ENCODE results near the gene SEMA3E. TPM values are rescaled to one million over a fixed set of nuclear protein-coding genes. Genes with fewer than 3 reads are reported as not detected.

The SEMA3E gene
- total and polyA plus RNA-seq, 2 experiments from 2014 or later, result 0.32 to 0.35 TPM

DNA sequence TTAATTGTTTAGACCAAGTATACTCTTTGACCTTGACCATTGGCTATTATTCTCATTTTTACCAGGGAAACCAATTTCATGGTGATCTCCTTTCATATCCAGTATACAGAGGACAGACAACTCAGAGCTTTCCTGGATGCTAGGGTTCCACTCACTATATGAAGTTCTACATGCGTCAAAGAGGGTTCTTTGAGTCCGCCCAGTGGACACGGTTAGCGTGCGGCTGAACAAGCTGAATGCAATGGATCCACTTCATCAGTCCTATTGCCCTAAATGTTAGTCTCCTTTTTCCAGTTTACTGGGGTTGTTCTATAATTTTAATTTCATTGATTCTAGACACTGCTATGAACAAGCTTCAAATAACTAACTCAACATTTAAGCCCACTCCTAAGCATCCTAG is 323.9 kb downstream of the SEMA3E start:
- 73 to 78% methylated on average over 5 of the region's 5 CpGs for WGBS, 2 experiments (ENCODE audit: low coverage in 1 of 2, low lambda C conversion rate in 2 of 2, missing lambda C conversion rate in 2 of 2)
- in situ Hi-C loops (cut with MboI), result no loop called here
- no peaks in the 10 kb centered on the region for H3K9me2 ChIP-seq (ENCODE audit: insufficient read depth)
- no peak overlapping the region for H2AFZ ChIP-seq
- no peak overlapping the region for H3K4me2 ChIP-seq (ENCODE audit: unreplicated experiment)
- H3K9me3 ChIP-seq (ENCODE audit: low read depth), result no peaks in the 10 kb centered on the region
- H3K9ac ChIP-seq, result no peak overlapping the region
- no peaks in the 10 kb centered on the region for H4K20me1 ChIP-seq (ENCODE audit: insufficient read depth)
- no peak overlapping the region for H3K4me3 ChIP-seq
- DNase-seq, result no peak
- no peaks in the 10 kb centered on the region for H3K79me2 ChIP-seq (ENCODE audit: insufficient read depth)
- TF ChIP-seq EZH2phosphoT487 (IDR thresholded peaks at IDR 0.05; ENCODE audit: insufficient read depth, low read depth), result no peak
- TF ChIP-seq EZH2 (IDR thresholded peaks at IDR 0.05; ENCODE audit: insufficient read depth, poor library complexity, severe bottlenecking), result no peak
- H3K36me3 ChIP-seq (ENCODE audit: low read depth), result no peaks in the 10 kb centered on the region
- no peaks in the 10 kb centered on the region for H3F3A ChIP-seq (ENCODE audit: insufficient read depth)
- H3K4me1 ChIP-seq (ENCODE audit: insufficient read depth), result no peaks in the 10 kb centered on the region
- no peak overlapping the region for H3K27ac ChIP-seq
- H3K27me3 ChIP-seq (replicated peaks; ENCODE audit: insufficient read depth), result no peaks in the 10 kb centered on the region

DNA sequence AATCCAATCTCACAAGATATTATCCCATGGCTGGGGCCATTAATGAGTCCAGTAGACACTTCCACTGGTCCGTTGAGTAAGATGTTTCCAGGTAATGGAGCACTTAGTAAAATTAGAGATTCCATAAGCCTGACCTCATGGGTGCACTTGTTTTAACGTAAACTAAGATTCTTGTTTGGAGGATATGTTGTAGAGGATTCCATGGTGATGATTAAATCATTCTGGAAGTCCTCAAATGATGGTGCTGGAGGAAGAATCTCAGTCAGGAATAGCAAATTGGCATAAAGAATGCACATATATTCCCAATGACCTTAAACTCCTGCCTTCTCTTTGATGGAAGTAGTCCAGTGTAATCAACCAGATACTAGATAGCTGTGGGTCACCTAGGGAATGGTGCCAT is 324.3 kb downstream of the SEMA3E start:
- Histone ChIP-seq H3K4me2 (ENCODE audit: unreplicated experiment) (no peak overlapping the region), H3K9ac (no peak overlapping the region), H3K36me3 (ENCODE audit: low read depth) (no peaks in the 10 kb centered on the region), H3K27ac (no peak overlapping the region), H3K27me3 (replicated peaks; ENCODE audit: insufficient read depth) (no peaks in the 10 kb centered on the region), H3K79me2 (ENCODE audit: insufficient read depth) (no peaks in the 10 kb centered on the region), H3K4me1 (ENCODE audit: insufficient read depth) (no peaks in the 10 kb centered on the region), H3F3A (ENCODE audit: insufficient read depth) (no peaks in the 10 kb centered on the region), H3K9me2 (ENCODE audit: insufficient read depth) (no peaks in the 10 kb centered on the region), H4K20me1 (ENCODE audit: insufficient read depth) (no peaks in the 10 kb centered on the region), H2AFZ (no peak overlapping the region), H3K9me3 (ENCODE audit: low read depth) (no peaks in the 10 kb centered on the region), H3K4me3 (no peak overlapping the region)
- in situ Hi-C loops (cut with MboI), result no loop called here
- no peak for TF ChIP-seq EZH2phosphoT487 (IDR thresholded peaks at IDR 0.05; ENCODE audit: insufficient read depth, low read depth)
- TF ChIP-seq EZH2 (IDR thresholded peaks at IDR 0.05; ENCODE audit: insufficient read depth, poor library complexity, severe bottlenecking), result no peak
- no peak for DNase-seq
- 37 to 40% methylated on average over 2 of the region's 2 CpGs for WGBS, 2 experiments (ENCODE audit: low coverage in 1 of 2, low lambda C conversion rate in 2 of 2, missing lambda C conversion rate in 2 of 2)

GRCh38 chr7:83321011-83321410 is 327.9 kb downstream of the SEMA3E start:
- DNase-seq, result no peak
- Histone ChIP-seq H3K4me1 (ENCODE audit: insufficient read depth) (no peaks in the 10 kb centered on the region), H3K9ac (no peak overlapping the region), H3K27ac (no peak overlapping the region), H3K27me3 (replicated peaks; ENCODE audit: insufficient read depth) (no peaks in the 10 kb centered on the region), H3K4me2 (ENCODE audit: unreplicated experiment) (no peak overlapping the region), H3K9me3 (ENCODE audit: low read depth) (no peaks in the 10 kb centered on the region), H3K9me2 (ENCODE audit: insufficient read depth) (no peaks in the 10 kb centered on the region), H2AFZ (no peak overlapping the region), H3F3A (ENCODE audit: insufficient read depth) (no peaks in the 10 kb centered on the region), H3K4me3 (no peak overlapping the region), H3K79me2 (ENCODE audit: insufficient read depth) (no peaks in the 10 kb centered on the region), H4K20me1 (ENCODE audit: insufficient read depth) (no peaks in the 10 kb centered on the region), H3K36me3 (ENCODE audit: low read depth) (no peaks in the 10 kb centered on the region)
- no peak for TF ChIP-seq EZH2 (IDR thresholded peaks at IDR 0.05; ENCODE audit: insufficient read depth, poor library complexity, severe bottlenecking)
- TF ChIP-seq EZH2phosphoT487 (IDR thresholded peaks at IDR 0.05; ENCODE audit: insufficient read depth, low read depth), result no peak
- WGBS, 2 experiments (ENCODE audit: low coverage in 1 of 2, low lambda C conversion rate in 2 of 2, missing lambda C conversion rate in 2 of 2), result 62 to 63% methylated on average over 1 of the region's 1 CpG
- in situ Hi-C loops (cut with MboI), result no loop called here

- Histone ChIP-seq H3K9me2 (ENCODE audit: insufficient read depth) (no peaks in the 10 kb centered on the region), H3K79me2 (ENCODE audit: insufficient read depth) (no peaks in the 10 kb centered on the region), H3K27ac (no peak overlapping the region), H3K27me3 (replicated peaks; ENCODE audit: insufficient read depth) (no peaks in the 10 kb centered on the region), H2AFZ (no peak overlapping the region), H3K36me3 (ENCODE audit: low read depth) (no peaks in the 10 kb centered on the region), H3K9me3 (ENCODE audit: low read depth) (no peaks in the 10 kb centered on the region), H3K4me2 (ENCODE audit: unreplicated experiment) (no peak overlapping the region), H3K4me3 (no peak overlapping the region), H3F3A (ENCODE audit: insufficient read depth) (no peaks in the 10 kb centered on the region), H3K4me1 (ENCODE audit: insufficient read depth) (no peaks in the 10 kb centered on the region), H4K20me1 (ENCODE audit: insufficient read depth) (no peaks in the 10 kb centered on the region), H3K9ac (no peak overlapping the region)
- no peak for DNase-seq
- in situ Hi-C loops (cut with MboI), result no loop called here
- WGBS, 2 experiments (ENCODE audit: low coverage in 1 of 2, low lambda C conversion rate in 2 of 2, missing lambda C conversion rate in 2 of 2), result 0 to 6% methylated on average over 1 of the region's 1 CpG
- no peak for TF ChIP-seq EZH2 (IDR thresholded peaks at IDR 0.05; ENCODE audit: insufficient read depth, poor library complexity, severe bottlenecking)
- TF ChIP-seq EZH2phosphoT487 (IDR thresholded peaks at IDR 0.05; ENCODE audit: insufficient read depth, low read depth), result no peak
These were observed 335.0 kb downstream of the SEMA3E start for GRCh38 chr7:83313931-83314330.

Small RNA genes within 50 kb of the gene (small RNA-seq; reads per million reads assigned to genes)
- gene AC079987.1 (ENCODE audit: low read depth, low replicate concordance), result not detected
